Measurements from ENCODE around the gene WDR62. TPM values are rescaled to one million over a fixed set of nuclear protein-coding genes. Genes with fewer than 3 reads are reported as not detected.

WDR62 gene
- total RNA-seq, 2 donors from 2014 or later = 23.5 to 34.4 TPM

DNA sequence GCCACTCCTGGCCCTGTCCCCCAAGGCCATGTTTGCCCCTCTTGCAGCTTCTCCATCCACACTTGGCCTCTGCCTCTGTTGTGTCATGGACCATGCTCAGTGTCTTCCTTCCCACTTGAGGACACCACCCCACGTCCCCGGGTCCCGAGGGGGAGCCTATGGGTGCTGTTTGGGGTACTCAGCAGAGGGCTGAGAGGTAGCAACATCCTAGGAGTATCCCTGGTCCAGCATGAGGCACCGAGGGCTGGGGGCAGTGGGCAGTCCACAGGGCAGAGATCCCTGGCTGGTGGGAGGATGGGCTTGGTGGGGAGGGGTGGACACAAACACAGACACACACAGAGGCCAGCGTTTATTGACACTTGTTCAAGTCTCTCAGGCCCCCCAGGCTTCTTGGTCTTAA lies 95.9 kb downstream of the WDR62 start:
- Mint-ChIP-seq H3K4me3 (no peak overlapping the region), H3K4me1 (peaks cover 12% of the 10 kb centered on the region), H3K27ac (peak overlapping the region; percentile 86), H3K27me3 (ENCODE audit: insufficient read depth) (no peaks in the 10 kb centered on the region), H3K9me3 (no peaks in the 10 kb centered on the region), H3K36me3 (ENCODE audit: low read depth) (peaks cover 70% of the 10 kb centered on the region)
- H3K4me1 ChIP-seq (ENCODE audit: control insufficient read depth, insufficient read depth, low read length) = no peaks in the 10 kb centered on the region
- WGBS, 2 experiments (ENCODE audit: insufficient coverage in 1 of 2, insufficient read length in 1 of 2) = 96 to 100% methylated on average over 2 to 5 of the region's 5 CpGs
- H3K27ac ChIP-seq (ENCODE audit: low read depth, low read length) = no peak overlapping the region
- H3K27me3 ChIP-seq (ENCODE audit: control insufficient read depth, insufficient read depth, low read length, poor library complexity, severe bottlenecking) = no peaks in the 10 kb centered on the region
- peaks cover 75% of the 10 kb centered on the region for H3K36me3 ChIP-seq (ENCODE audit: control insufficient read depth, insufficient read depth, low read length)
- no peak for DNase-seq
- H3K9me3 ChIP-seq (ENCODE audit: control insufficient read depth, low read length) = no peaks in the 10 kb centered on the region
- no peak overlapping the region for H3K9ac ChIP-seq (ENCODE audit: extremely low read depth, low read length, poor library complexity, severe bottlenecking)
- H3K4me3 ChIP-seq (ENCODE audit: low read length) = no peak overlapping the region
- TF ChIP-seq, protein P1, sequence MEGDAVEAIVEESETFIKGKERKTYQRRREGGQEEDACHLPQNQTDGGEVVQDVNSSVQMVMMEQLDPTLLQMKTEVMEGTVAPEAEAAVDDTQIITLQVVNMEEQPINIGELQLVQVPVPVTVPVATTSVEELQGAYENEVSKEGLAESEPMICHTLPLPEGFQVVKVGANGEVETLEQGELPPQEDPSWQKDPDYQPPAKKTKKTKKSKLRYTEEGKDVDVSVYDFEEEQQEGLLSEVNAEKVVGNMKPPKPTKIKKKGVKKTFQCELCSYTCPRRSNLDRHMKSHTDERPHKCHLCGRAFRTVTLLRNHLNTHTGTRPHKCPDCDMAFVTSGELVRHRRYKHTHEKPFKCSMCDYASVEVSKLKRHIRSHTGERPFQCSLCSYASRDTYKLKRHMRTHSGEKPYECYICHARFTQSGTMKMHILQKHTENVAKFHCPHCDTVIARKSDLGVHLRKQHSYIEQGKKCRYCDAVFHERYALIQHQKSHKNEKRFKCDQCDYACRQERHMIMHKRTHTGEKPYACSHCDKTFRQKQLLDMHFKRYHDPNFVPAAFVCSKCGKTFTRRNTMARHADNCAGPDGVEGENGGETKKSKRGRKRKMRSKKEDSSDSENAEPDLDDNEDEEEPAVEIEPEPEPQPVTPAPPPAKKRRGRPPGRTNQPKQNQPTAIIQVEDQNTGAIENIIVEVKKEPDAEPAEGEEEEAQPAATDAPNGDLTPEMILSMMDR (conservative IDR thresholded peaks at IDR 0.05) = no peak

DNA sequence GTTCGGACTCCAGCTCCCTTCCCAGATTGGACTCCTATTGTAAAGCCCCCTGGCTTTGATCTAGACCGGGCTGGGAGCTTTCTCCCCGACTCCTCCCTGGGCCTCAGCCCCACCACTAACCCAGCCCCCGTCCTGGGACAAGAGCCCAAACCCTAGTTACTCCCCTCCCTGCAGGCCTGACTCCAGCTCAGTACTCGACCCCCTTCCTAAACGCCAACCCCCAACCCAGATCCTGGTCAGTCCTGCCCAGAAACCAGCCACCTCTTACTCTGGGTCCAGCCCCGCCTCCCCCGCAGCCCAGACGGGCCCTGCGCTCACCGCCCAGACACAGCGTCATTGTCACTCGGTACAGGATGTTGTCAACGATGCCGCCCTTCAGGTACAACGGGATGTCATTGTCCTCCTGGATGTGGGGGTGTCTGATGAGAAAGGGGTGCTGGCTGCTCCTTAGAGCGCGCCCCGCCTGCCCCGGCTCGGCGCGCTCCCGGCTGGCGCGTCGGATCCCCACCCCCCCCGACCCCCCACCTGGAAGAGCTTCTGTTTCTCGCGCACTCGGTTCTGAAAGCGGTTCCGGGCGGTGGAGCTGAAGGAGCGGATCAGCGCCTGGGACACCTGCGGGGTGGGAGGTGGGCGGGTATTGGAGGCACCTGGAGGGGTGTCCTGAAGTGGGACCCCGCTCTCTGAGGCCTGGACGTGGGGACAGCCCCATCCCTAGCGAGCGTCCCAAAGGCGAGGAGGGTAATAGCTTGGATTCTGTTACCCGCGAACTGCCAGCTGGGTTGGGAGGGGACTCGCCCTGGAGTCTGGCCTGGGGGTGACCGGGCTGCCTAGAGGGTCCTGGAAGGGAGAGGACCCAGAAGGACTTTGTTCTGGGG lies 96.7 kb downstream of the WDR62 start:
- peak overlapping the region; percentile 86 for H3K27ac Mint-ChIP-seq
- DNase-seq = peak; percentile 71
- H3K27me3 Mint-ChIP-seq (ENCODE audit: insufficient read depth) = no peaks in the 10 kb centered on the region
- H3K4me1 ChIP-seq (ENCODE audit: control insufficient read depth, insufficient read depth, low read length) = no peaks in the 10 kb centered on the region
- H3K9ac ChIP-seq (ENCODE audit: extremely low read depth, low read length, poor library complexity, severe bottlenecking) = no peak overlapping the region
- peaks cover 20% of the 10 kb centered on the region for H3K4me1 Mint-ChIP-seq
- peaks cover 68% of the 10 kb centered on the region for H3K36me3 ChIP-seq (ENCODE audit: control insufficient read depth, insufficient read depth, low read length)
- no peaks in the 10 kb centered on the region for H3K9me3 ChIP-seq (ENCODE audit: control insufficient read depth, low read length)
- peaks cover 70% of the 10 kb centered on the region for H3K36me3 Mint-ChIP-seq (ENCODE audit: low read depth)
- WGBS, 2 experiments (ENCODE audit: insufficient coverage in 1 of 2, insufficient read length in 1 of 2) = 94 to 100% methylated on average over 2 to 44 of the region's 47 CpGs
- H3K9me3 Mint-ChIP-seq = no peaks in the 10 kb centered on the region
- TF ChIP-seq, protein P1 (conservative IDR thresholded peaks at IDR 0.05) = no peak
- no peak overlapping the region for H3K4me3 Mint-ChIP-seq
- H3K4me3 ChIP-seq (ENCODE audit: low read length) = no peak overlapping the region
- H3K27ac ChIP-seq (ENCODE audit: low read depth, low read length) = no peak overlapping the region
- no peaks in the 10 kb centered on the region for H3K27me3 ChIP-seq (ENCODE audit: control insufficient read depth, insufficient read depth, low read length, poor library complexity, severe bottlenecking)

DNA sequence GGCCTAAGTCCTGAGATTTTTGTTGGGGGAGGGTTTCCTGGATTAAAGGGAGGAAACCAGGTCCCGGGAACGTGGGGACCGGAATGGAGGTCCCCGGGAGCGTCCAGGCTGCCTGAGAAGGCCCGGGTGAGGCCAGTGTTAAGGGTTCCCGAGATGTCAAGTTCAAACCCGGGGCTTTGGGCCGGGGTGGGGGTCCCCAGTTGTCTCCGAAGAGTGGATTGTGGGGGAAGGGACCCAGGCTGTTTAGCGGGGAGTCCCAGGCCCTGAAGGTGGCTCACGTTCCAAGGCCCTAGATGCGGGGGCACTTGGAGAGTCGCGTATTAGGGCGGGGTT lies 97.3 kb downstream of the WDR62 start:
- H3K4me3 ChIP-seq (ENCODE audit: low read length) = no peak overlapping the region
- no peak overlapping the region for H3K9ac ChIP-seq (ENCODE audit: extremely low read depth, low read length, poor library complexity, severe bottlenecking)
- H3K36me3 Mint-ChIP-seq (ENCODE audit: low read depth) = peaks cover 69% of the 10 kb centered on the region
- H3K9me3 Mint-ChIP-seq = no peaks in the 10 kb centered on the region
- H3K36me3 ChIP-seq (ENCODE audit: control insufficient read depth, insufficient read depth, low read length) = peaks cover 62% of the 10 kb centered on the region
- H3K4me3 Mint-ChIP-seq = no peak overlapping the region
- H3K9me3 ChIP-seq (ENCODE audit: control insufficient read depth, low read length) = no peaks in the 10 kb centered on the region
- H3K27ac ChIP-seq (ENCODE audit: low read depth, low read length) = no peak overlapping the region
- TF ChIP-seq, protein P1 (conservative IDR thresholded peaks at IDR 0.05) = no peak
- no peaks in the 10 kb centered on the region for H3K4me1 ChIP-seq (ENCODE audit: control insufficient read depth, insufficient read depth, low read length)
- 94 to 96% methylated on average over 11 to 16 of the region's 16 CpGs for whole genome bisulfite sequencing, 2 experiments (ENCODE audit: insufficient coverage in 1 of 2, insufficient read length in 1 of 2)
- no peaks in the 10 kb centered on the region for H3K27me3 ChIP-seq (ENCODE audit: control insufficient read depth, insufficient read depth, low read length, poor library complexity, severe bottlenecking)
- no peak for DNase-seq
- no peaks in the 10 kb centered on the region for H3K27me3 Mint-ChIP-seq (ENCODE audit: insufficient read depth)
- H3K4me1 Mint-ChIP-seq = peaks cover 26% of the 10 kb centered on the region
- H3K27ac Mint-ChIP-seq = no peak overlapping the region
